ENCODE measurements around the gene SEPTIN3.
A peak's percentile ranks its signal among the peaks of the same experiment; 100 is the strongest.

SEPTIN3 gene

DNA sequence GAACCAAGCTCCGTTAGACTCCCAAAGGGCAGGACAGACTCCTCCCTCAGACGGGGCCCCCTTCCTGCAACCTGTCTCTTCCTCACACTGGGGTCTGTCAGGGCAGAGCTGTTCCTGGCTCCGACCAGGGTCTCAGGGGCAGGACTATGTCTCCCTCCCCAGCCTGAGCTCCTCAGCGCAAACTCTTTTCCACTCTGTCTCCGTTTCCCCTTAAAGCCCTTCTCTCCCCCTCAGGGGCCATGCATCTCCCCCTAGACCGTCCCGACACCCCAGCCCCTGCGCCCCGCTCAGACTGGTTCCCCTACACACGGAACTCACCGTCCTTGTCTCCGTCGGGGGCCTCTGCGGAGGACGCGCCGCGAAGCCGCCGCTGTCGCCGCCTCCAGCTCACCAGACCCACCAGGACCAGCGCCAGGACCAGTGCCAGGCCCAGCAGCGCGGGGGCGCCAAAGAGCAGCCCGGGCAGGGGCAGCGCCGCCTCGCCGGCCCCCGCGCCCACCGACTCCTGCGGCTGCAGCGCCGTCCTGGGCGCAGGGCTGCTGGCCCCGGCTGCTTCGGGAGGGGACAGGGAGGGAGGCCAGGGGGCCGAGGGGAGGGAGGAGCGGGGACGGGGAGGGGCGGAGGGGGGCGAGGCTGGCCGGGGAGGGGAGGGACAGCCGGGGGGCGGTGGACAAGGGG is 43.3 kb upstream of the SEPTIN3 start:
- DNase-seq: peak; percentile 80
- H3K4me1 ChIP-seq (ENCODE audit: control insufficient read depth, low read depth, low read length): peaks cover 2% of the 10 kb centered on the region
- peak overlapping the region; percentile 52 for H3K4me2 ChIP-seq (ENCODE audit: low read length)
- no peak overlapping the region for H2BK120ac ChIP-seq (ENCODE audit: low read depth, low read length)
- H3K79me1 ChIP-seq (ENCODE audit: low read length): no peaks in the 10 kb centered on the region
- H2BK5ac ChIP-seq (ENCODE audit: low read length): no peak overlapping the region
- peaks cover 8% of the 10 kb centered on the region for H3K27me3 ChIP-seq (ENCODE audit: insufficient read depth, low read length, poor library complexity)
- H4K8ac ChIP-seq (ENCODE audit: low read depth, low read length): no peak overlapping the region
- H3K23ac ChIP-seq (ENCODE audit: low read length): no peak overlapping the region
- H3K27ac ChIP-seq (ENCODE audit: low read depth, low read length): no peak overlapping the region
- no peak overlapping the region for H4K5ac ChIP-seq (ENCODE audit: low read length)
- no peak overlapping the region for H2BK15ac ChIP-seq (replicated peaks; ENCODE audit: low read depth)
- WGBS (ENCODE audit: extremely low coverage, insufficient coverage, low lambda C conversion rate): no CpG with 5 or more reads among the region's 48 CpGs
- no peak overlapping the region for H3K4me3 ChIP-seq (ENCODE audit: low read length)
- H3K56ac ChIP-seq (ENCODE audit: low read length): peak overlapping the region; percentile 80
- H3K9ac ChIP-seq (ENCODE audit: low read length): peak overlapping the region; percentile 64
- no peak overlapping the region for H3K18ac ChIP-seq (ENCODE audit: low read length)
- H3K4ac ChIP-seq (ENCODE audit: low read depth, low read length): no peak overlapping the region
- no peaks in the 10 kb centered on the region for H3K36me3 ChIP-seq (ENCODE audit: control insufficient read depth, insufficient read depth, low read length)
- H3K79me2 ChIP-seq (ENCODE audit: control insufficient read depth, insufficient read depth, low read length): no peaks in the 10 kb centered on the region
- no peak overlapping the region for H2AK5ac ChIP-seq (ENCODE audit: low read length)

DNA sequence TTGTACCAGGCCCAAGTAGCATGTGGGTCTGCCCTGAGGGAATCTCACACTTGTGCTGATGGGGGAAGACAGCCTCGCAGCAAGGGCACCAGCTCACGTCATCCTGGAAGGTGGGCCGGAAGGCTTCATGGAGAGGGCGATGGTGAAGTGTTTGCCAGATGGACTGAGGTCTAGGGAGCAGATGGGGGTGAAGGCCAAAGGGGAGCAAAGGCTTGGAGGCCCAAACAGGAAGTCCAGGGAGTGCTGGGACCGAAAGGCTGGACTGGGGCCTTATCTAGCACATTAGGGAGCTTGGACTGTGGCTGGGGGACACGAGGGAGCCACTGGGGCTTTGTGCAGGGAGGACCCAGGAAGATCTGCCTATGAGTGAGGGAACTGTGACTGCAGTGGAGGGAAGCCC is 41.4 kb upstream of the SEPTIN3 start:
- Histone ChIP-seq H3K4ac (ENCODE audit: low read depth, low read length) (no peak overlapping the region), H3K79me2 (ENCODE audit: control insufficient read depth, insufficient read depth, low read length) (no peaks in the 10 kb centered on the region)

DNA sequence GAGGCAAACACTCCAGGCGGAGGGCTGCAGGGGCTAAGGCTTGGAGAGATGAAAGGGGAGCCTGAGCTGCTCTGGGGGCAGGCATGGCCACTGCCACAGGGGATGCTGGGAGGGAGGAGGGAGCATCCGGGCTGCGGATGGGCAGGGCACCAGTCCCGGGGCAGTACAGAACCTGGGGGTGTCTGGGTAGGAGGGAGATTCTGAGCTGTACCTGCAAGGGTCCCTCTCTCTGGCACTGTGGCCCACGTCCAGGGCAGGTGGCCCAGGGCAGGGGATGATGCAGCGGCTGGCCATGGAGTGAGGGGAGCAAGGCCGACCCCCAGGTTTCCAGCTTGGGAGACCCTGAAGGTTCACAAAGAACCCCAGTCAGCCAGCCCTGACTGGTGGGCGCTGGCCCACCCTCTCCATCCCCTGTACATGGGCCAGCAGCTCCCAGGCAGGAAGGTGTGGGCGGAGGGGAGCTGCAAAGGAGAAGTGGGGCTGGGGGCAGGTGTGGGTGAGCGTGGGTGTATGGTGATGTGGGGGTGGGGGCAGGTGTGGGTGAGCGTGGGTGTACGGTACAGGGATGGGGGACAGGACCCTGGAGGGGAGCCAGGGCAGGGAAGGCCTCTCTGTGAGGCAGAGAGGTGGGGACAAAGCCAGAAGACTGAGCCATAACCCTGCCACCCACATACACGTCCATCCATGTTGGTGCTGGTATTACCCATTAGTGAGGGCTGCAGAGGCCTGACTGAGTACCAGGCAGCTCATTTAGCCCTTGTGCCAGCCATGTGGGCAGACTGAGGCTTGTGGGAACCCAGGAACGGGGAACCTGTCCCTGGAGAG is 40.4 kb upstream of the SEPTIN3 start:
- H4K8ac ChIP-seq (ENCODE audit: low read depth, low read length): no peak overlapping the region
- H3K9ac ChIP-seq (ENCODE audit: low read length): no peak overlapping the region
- no peak overlapping the region for H2BK120ac ChIP-seq (ENCODE audit: low read depth, low read length)
- no peak overlapping the region for H3K4ac ChIP-seq (ENCODE audit: low read depth, low read length)
- H2BK5ac ChIP-seq (ENCODE audit: low read length): no peak overlapping the region
- no CpG with 5 or more reads among the region's 14 CpGs for WGBS (ENCODE audit: extremely low coverage, insufficient coverage, low lambda C conversion rate)
- no peak overlapping the region for H3K18ac ChIP-seq (ENCODE audit: low read length)
- H3K36me3 ChIP-seq (ENCODE audit: control insufficient read depth, insufficient read depth, low read length): no peaks in the 10 kb centered on the region
- H3K23ac ChIP-seq (ENCODE audit: low read length): no peak overlapping the region
- H3K27ac ChIP-seq (ENCODE audit: low read depth, low read length): no peak overlapping the region
- H3K27me3 ChIP-seq (ENCODE audit: insufficient read depth, low read length, poor library complexity): peaks cover 8% of the 10 kb centered on the region
- no peak overlapping the region for H3K4me2 ChIP-seq (ENCODE audit: low read length)
- no peak overlapping the region for H4K5ac ChIP-seq (ENCODE audit: low read length)
- H2AK5ac ChIP-seq (ENCODE audit: low read length): no peak overlapping the region
- no peak overlapping the region for H3K4me3 ChIP-seq (ENCODE audit: low read length)
- DNase-seq: no peak
- no peaks in the 10 kb centered on the region for H3K79me2 ChIP-seq (ENCODE audit: control insufficient read depth, insufficient read depth, low read length)
- H3K79me1 ChIP-seq (ENCODE audit: low read length): no peaks in the 10 kb centered on the region
- no peak overlapping the region for H2BK15ac ChIP-seq (replicated peaks; ENCODE audit: low read depth)
- H3K4me1 ChIP-seq (ENCODE audit: control insufficient read depth, low read depth, low read length): peaks cover 2% of the 10 kb centered on the region
- H3K56ac ChIP-seq (ENCODE audit: low read length): no peak overlapping the region

More for the DNA sequence above, 41.4 kb upstream of the SEPTIN3 start:
- no peaks in the 10 kb centered on the region for H3K79me1 ChIP-seq (ENCODE audit: low read length)
- no peak overlapping the region for H4K5ac ChIP-seq (ENCODE audit: low read length)
- H2AK5ac ChIP-seq (ENCODE audit: low read length): no peak overlapping the region
- DNase-seq: no peak
- H3K9ac ChIP-seq (ENCODE audit: low read length): no peak overlapping the region
- no peaks in the 10 kb centered on the region for H3K36me3 ChIP-seq (ENCODE audit: control insufficient read depth, insufficient read depth, low read length)
- no peak overlapping the region for H2BK15ac ChIP-seq (replicated peaks; ENCODE audit: low read depth)
- H3K4me3 ChIP-seq (ENCODE audit: low read length): no peak overlapping the region
- no CpG with 5 or more reads among the region's 6 CpGs for WGBS (ENCODE audit: extremely low coverage, insufficient coverage, low lambda C conversion rate)
- no peak overlapping the region for H3K27ac ChIP-seq (ENCODE audit: low read depth, low read length)
- no peak overlapping the region for H2BK5ac ChIP-seq (ENCODE audit: low read length)
- no peak overlapping the region for H3K4me2 ChIP-seq (ENCODE audit: low read length)
- peaks cover 8% of the 10 kb centered on the region for H3K27me3 ChIP-seq (ENCODE audit: insufficient read depth, low read length, poor library complexity)
- no peak overlapping the region for H4K8ac ChIP-seq (ENCODE audit: low read depth, low read length)
- no peak overlapping the region for H3K18ac ChIP-seq (ENCODE audit: low read length)
- no peak overlapping the region for H3K23ac ChIP-seq (ENCODE audit: low read length)
- H3K4me1 ChIP-seq (ENCODE audit: control insufficient read depth, low read depth, low read length): peaks cover 2% of the 10 kb centered on the region
- H2BK120ac ChIP-seq (ENCODE audit: low read depth, low read length): no peak overlapping the region
- no peak overlapping the region for H3K56ac ChIP-seq (ENCODE audit: low read length)

DNA sequence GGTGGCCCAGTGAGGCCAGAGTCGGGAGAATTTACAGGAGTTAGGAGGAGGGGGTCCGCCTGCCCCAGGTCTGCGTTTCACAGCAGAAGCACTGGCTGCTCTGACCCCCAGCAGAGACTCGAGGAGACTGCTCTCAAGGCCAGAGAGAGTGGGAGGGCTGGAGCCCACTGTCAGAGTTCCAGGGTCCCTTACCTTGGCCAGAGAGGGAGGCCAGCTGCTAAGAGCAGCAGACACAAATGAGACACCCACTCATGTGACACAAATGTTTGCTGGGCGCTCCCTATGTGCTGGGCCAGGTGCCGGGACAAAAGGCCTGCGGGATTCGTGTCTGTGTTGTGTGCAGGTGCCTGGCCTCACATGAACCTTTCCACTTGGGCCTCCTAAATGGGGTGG is 39.8 kb upstream of the SEPTIN3 start:
- no peak overlapping the region for H3K4me2 ChIP-seq (ENCODE audit: low read length)
- H3K4me1 ChIP-seq (ENCODE audit: control insufficient read depth, low read depth, low read length): peaks cover 2% of the 10 kb centered on the region
- H4K8ac ChIP-seq (ENCODE audit: low read depth, low read length): no peak overlapping the region
- H3K18ac ChIP-seq (ENCODE audit: low read length): no peak overlapping the region
- H2BK120ac ChIP-seq (ENCODE audit: low read depth, low read length): no peak overlapping the region
- no CpG with 5 or more reads among the region's 8 CpGs for WGBS (ENCODE audit: extremely low coverage, insufficient coverage, low lambda C conversion rate)
- no peak overlapping the region for H4K5ac ChIP-seq (ENCODE audit: low read length)
- H3K23ac ChIP-seq (ENCODE audit: low read length): no peak overlapping the region
- no peak overlapping the region for H3K4me3 ChIP-seq (ENCODE audit: low read length)
- H3K4ac ChIP-seq (ENCODE audit: low read depth, low read length): no peak overlapping the region
- H3K27ac ChIP-seq (ENCODE audit: low read depth, low read length): no peak overlapping the region
- DNase-seq: no peak
- H3K79me1 ChIP-seq (ENCODE audit: low read length): no peaks in the 10 kb centered on the region
- H3K27me3 ChIP-seq (ENCODE audit: insufficient read depth, low read length, poor library complexity): peaks cover 8% of the 10 kb centered on the region
- no peaks in the 10 kb centered on the region for H3K36me3 ChIP-seq (ENCODE audit: control insufficient read depth, insufficient read depth, low read length)
- no peak overlapping the region for H3K56ac ChIP-seq (ENCODE audit: low read length)
- no peak overlapping the region for H2AK5ac ChIP-seq (ENCODE audit: low read length)
- no peak overlapping the region for H3K9ac ChIP-seq (ENCODE audit: low read length)
- no peaks in the 10 kb centered on the region for H3K79me2 ChIP-seq (ENCODE audit: control insufficient read depth, insufficient read depth, low read length)
- no peak overlapping the region for H2BK15ac ChIP-seq (replicated peaks; ENCODE audit: low read depth)
- no peak overlapping the region for H2BK5ac ChIP-seq (ENCODE audit: low read length)

DNA sequence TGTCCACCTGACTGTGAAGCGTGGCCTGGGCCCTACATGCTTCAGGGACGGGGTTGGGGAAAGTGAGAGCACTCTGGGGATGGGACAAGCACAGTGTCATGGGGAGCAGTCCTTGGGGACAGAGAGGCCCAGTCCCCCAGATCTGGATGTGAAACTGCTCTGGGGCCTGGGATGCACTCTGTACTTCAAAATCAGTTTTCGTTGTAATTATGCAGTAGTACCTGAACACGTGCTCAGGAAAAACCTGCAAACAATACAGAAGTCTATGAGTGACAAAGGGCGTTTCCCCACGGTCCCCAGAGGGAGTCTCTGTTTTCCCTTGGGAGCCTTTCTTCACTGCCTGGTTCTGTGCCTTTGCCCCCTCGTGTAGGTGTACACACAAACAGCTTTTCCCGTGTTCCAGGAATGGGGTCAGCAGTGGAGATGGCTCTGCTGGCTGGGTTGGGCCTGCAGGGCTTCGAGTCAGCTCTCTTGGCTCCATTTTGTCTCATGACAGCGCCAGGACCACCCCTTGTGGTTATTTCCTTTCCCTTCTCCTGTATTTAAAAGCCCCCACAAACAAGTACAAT is 37.5 kb upstream of the SEPTIN3 start:
- no peak overlapping the region for H3K27ac ChIP-seq (ENCODE audit: low read depth, low read length)
- WGBS (ENCODE audit: extremely low coverage, insufficient coverage, low lambda C conversion rate): no CpG with 5 or more reads among the region's 10 CpGs
- DNase-seq: no peak

More for the DNA sequence above, 37.5 kb upstream of the SEPTIN3 start:
- Histone ChIP-seq H3K18ac (ENCODE audit: low read length) (no peak overlapping the region), H3K56ac (ENCODE audit: low read length) (no peak overlapping the region), H3K4me1 (ENCODE audit: control insufficient read depth, low read depth, low read length) (peaks cover 2% of the 10 kb centered on the region), H3K36me3 (ENCODE audit: control insufficient read depth, insufficient read depth, low read length) (no peaks in the 10 kb centered on the region), H2AK5ac (ENCODE audit: low read length) (no peak overlapping the region), H3K4me3 (ENCODE audit: low read length) (no peak overlapping the region), H3K4me2 (ENCODE audit: low read length) (no peak overlapping the region), H2BK5ac (ENCODE audit: low read length) (no peak overlapping the region), H2BK120ac (ENCODE audit: low read depth, low read length) (no peak overlapping the region), H3K27me3 (ENCODE audit: insufficient read depth, low read length, poor library complexity) (no peaks in the 10 kb centered on the region), H4K5ac (ENCODE audit: low read length) (no peak overlapping the region), H3K4ac (ENCODE audit: low read depth, low read length) (no peak overlapping the region), H3K79me2 (ENCODE audit: control insufficient read depth, insufficient read depth, low read length) (no peaks in the 10 kb centered on the region), H4K8ac (ENCODE audit: low read depth, low read length) (no peak overlapping the region), H3K79me1 (ENCODE audit: low read length) (no peaks in the 10 kb centered on the region), H2BK15ac (replicated peaks; ENCODE audit: low read depth) (no peak overlapping the region), H3K23ac (ENCODE audit: low read length) (no peak overlapping the region), H3K9ac (ENCODE audit: low read length) (no peak overlapping the region)
